Measurements from ENCODE around the gene NAPG. TPM values are rescaled to one million over a fixed set of nuclear protein-coding genes. Genes with fewer than 3 reads are reported as not detected.
"Not testable (repeated sequence)": the region's sequence is repeated elsewhere in the genome, so short reads cannot be mapped to it uniquely, and the experiment has no call there.

The NAPG gene
- total RNA-seq, 2 experiments from 2014 or later = 28.7 to 29.8 TPM

DNA sequence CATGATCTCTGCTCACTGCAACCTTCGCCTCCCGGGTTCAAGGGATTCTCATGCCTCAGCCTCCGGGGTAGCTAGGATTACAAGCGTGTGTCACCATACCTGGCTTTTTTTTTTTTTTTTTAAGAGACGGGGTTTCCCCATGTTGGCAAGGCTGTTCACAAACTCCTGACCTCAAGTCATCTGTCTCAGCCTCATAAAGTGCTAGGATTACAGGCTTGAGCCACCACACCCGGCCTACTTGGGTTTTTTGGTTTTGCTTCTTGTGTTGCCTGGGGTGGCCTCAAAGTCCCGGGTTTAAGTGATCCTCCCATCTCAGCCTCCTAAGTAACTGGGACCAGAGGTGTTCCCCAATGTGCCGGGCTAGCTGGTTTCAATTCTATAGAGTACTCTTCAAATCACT, 64.6 kb downstream of the NAPG start:
- H3K4me1 Mint-ChIP-seq = peaks cover 5% of the 10 kb centered on the region
- no peak overlapping the region for H3K4me3 Mint-ChIP-seq
- ATAC-seq (ENCODE audit: low read depth) = no peak
- no peaks in the 10 kb centered on the region for H3K9me3 Mint-ChIP-seq
- H3K36me3 Mint-ChIP-seq = no peaks in the 10 kb centered on the region
- DNase-seq = no peak
- no peaks in the 10 kb centered on the region for H3K27me3 Mint-ChIP-seq
- POLR2A ChIA-PET = no interaction called here
- H3K27ac Mint-ChIP-seq = no peak overlapping the region

GRCh38 chr18:10591896-10592295, 66.1 kb downstream of the NAPG start:
- peaks cover 3% of the 10 kb centered on the region for H3K4me1 Mint-ChIP-seq
- no peaks in the 10 kb centered on the region for H3K36me3 Mint-ChIP-seq
- ATAC-seq (ENCODE audit: low read depth) (no peak), DNase-seq (no peak)
- no peak overlapping the region for H3K4me3 Mint-ChIP-seq
- no peak overlapping the region for H3K27ac Mint-ChIP-seq
- POLR2A ChIA-PET = no interaction called here
- no peaks in the 10 kb centered on the region for H3K27me3 Mint-ChIP-seq
- H3K9me3 Mint-ChIP-seq = no peaks in the 10 kb centered on the region

DNA sequence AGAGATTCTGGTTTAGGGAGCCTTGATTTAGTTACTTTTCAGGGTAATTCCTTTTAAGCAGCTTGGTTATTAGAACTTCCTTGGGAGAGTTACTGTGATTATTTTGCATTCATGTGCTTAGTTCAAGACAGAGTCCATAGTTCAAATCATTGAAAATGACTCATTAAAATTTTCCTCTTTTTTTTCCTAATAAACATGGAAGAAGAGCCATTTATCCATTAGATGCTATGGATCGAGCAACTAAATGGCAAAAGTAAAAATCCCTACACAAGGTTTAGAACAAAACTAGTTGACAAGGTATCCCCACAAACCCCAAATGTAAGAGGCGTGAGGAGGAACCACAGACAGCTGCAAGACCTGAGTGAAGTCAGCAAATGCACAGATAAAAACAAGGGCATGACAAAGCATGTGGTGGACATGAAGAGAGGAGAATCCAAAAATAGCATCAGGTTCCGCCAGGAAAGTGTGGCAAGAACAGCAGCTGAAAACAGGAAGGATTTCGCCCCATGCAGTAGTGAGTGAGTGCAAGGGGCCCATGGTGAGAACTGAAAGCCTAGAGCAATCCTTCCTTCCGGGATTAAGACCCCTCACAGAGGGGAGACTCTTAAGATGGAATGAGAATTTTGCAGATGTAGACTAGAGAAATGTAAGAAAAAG, 67.7 kb downstream of the NAPG start:
- ATAC-seq (ENCODE audit: low read depth); DNase-seq; POLR2A ChIA-PET; H3K36me3 Mint-ChIP-seq; H3K27me3 Mint-ChIP-seq; H3K4me1 Mint-ChIP-seq; H3K27ac Mint-ChIP-seq; H3K4me3 Mint-ChIP-seq; H3K9me3 Mint-ChIP-seq: not testable (repeated sequence)

DNA sequence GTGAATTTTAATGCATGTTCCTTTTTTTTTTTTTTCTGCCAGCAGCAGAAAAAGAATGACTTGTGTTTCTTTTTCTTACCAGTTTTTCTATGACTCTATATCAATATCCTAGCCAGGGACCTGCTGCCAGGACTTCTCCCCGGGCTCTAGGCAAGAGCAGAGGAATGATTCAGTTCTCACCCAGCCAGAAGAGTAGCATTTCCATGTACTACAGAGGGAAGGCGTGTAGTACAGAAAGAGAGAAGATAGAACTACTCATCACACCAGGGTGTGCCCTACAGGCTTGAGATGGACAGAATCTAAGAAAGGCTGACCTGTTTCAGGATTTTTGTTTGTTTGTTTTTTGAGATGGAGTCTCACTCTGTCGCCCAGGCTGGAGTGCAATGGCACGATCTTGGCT, 70.1 kb downstream of the NAPG start:
- H3K27me3 Mint-ChIP-seq; POLR2A ChIA-PET; H3K4me1 Mint-ChIP-seq; H3K9me3 Mint-ChIP-seq; DNase-seq; H3K4me3 Mint-ChIP-seq; ATAC-seq (ENCODE audit: low read depth); H3K27ac Mint-ChIP-seq; H3K36me3 Mint-ChIP-seq: not testable (repeated sequence)

GRCh38 chr18:10597695-10598094, 71.9 kb downstream of the NAPG start:
- H3K4me1 Mint-ChIP-seq; ATAC-seq (ENCODE audit: low read depth); H3K27ac Mint-ChIP-seq; DNase-seq; H3K36me3 Mint-ChIP-seq; H3K4me3 Mint-ChIP-seq; H3K9me3 Mint-ChIP-seq; POLR2A ChIA-PET; H3K27me3 Mint-ChIP-seq: not testable (repeated sequence)

DNA sequence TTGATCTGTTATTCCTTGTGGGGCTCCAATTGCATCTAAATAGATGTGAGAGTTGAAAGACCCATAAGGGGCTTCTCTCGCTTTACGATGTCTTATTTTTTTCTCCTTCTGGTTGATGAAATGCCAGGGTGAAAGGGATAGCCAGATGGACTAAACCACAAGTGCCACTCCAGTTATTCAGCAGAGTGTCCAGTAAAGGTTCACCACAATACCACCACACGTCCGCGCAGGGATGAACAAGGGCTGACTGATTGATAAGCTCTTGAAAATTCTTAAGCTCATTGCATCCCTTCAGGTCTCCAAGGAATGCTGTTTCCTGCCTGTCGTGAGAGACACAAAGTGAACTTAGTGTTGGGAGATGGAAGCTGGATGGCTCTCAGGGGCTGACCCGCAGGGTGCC, 74.9 kb downstream of the NAPG start:
- H3K4me1 Mint-ChIP-seq; H3K36me3 Mint-ChIP-seq; H3K27ac Mint-ChIP-seq; ATAC-seq (ENCODE audit: low read depth); DNase-seq; H3K27me3 Mint-ChIP-seq; POLR2A ChIA-PET; H3K9me3 Mint-ChIP-seq; H3K4me3 Mint-ChIP-seq: not testable (repeated sequence)

Other genes starting within 250 kb of the NAPG start
- gene APCDD1, start 71.4 kb upstream of the NAPG start, total RNA-seq = not detected

Measured in activated naive CD8-positive, alpha-beta T cell treated with anti-CD3 and anti-CD28 coated beads, Interleukin-2, amount 10 ng/mL, durations not matched to agents 7 days and 5 days (primary cell).